GM21619 (cell line): ENCODE results near the gene TSTD1.
A peak's percentile ranks its signal among the peaks of the same experiment; 100 is the strongest.
"Not testable (repeated sequence)": the region's sequence is repeated elsewhere in the genome, so short reads cannot be mapped to it uniquely, and the experiment has no call there.

Experiments
- ATAC-seq: cut with Tn5 transposase; IDR thresholded peaks from one replicate; pipeline ENCODE4 v1.9.1; 2021; ENCODE audit not compliant: unreplicated experiment

The TSTD1 gene

DNA sequence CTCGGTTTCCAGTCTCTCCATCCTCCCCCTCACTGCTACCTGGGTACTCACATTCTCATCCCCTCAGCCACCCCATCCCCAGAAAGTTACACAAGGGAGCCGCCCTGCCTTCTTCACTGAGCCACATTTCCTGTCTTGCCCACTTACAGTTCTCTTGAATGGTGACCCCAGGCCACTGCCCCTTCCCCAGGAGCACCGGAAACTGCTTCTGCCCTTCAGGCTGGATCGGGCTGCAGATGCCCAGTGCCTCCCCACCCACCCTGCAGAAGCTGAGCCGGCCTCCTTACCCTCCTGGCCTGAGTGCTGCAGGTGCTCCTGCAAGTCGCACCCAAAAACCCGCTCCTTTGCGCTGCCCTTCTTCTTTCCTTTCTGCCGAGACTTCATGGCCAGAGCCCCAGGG lies 30.5 kb upstream of the TSTD1 start:
- ATAC-seq: no peak

DNA sequence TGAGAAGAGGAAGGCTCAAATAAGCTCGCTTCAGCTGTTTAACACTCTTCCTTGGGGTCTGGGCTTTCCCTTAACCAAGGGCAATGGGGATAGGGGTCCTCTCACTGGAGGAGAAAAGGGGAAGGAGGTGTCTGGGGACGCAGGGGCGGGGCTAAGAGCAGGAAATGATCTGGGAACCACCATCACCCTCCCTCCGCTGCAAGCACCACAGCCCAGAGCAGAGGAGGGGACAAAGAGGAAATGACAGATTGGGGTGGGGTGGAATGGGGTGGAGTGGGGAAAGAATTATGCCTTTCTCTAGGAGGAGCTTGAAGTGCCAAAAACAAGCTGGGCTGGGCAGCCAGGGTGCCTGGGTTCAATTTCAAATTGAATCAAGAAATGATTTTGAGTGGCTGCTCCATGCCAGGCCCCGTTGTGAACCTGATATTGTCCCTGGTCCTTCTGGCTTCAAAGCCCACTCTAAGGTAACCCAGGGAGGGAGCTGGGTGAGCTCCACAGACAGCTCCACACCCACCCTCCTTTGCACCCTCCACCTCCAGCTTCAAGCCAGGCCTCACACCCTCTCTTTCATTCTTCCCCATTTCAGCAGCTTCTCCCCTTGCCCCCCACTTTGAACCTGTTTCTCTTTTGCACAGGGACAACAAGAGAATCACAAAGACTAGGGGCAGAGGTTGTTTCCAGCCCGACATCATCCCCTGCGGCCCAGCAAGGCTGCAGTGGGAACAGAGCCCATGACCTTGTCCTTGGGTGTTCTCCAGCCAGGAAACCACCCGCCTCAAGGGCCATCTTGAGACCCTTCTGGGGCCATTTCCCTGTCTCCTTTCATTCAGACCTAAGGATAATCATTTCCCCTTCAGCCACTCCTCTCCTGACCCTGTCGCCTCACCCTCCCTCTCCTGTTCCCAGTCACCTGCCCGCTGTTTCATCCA lies 29.8 kb upstream of the TSTD1 start:
- ATAC-seq: peak; percentile 56

DNA sequence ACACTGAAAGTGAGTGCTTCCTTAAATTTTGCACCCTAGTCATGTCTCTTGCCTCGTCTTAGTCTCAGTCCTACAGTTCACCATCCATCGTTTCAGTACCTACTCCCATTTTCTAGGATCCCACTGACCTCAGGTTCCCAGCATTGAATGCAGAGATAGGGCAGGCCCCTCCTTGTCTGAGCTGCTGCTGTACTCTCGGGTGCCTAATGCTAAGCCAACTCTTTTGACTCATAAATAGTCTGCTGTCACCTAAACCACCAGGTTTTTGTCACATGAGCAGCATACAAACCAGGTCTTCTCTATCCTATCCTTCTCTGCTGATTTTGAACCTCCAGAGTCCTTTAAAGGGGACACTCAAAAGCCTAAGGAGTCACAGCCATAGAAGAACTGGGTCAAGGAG lies 27.9 kb upstream of the TSTD1 start:
- ATAC-seq: no peak

DNA sequence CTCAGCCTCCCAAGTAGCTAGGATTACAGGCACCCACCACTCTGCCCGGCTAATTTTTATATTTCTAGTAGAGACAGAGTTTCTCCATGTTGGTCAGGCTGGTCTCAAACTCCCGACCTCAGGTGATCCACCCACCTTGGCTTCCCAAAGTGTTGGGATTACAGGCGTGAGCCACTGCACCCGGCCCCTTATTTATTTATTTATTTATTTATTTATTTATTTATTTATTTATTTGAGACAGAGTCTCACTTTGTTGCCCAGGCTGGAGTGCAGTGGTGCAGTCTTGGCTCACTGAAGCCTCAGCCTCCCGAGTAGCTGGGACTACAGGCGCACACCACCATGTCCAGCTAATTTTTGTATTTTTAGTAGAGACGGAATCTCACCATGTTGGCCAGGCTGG lies 26.9 kb upstream of the TSTD1 start:
- ATAC-seq: not testable (repeated sequence)

DNA sequence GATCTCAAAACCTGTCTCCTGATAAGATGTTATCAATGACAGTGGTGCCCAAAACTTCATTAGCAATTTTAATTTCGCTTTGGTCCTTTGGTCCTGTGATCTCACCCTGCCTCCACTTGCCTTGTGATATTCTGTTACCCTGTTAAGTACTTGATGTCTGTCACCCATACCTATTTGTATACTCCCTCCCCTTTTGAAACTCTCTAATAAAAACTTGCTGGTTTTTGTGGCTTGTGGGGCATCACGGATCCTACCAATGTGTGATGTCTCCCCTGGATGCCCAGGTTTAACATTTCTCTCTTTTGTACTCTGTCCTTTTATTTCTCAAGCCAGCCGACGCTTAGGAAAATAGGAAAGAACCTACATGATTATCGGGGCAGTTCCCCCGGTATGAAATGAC lies 25.2 kb upstream of the TSTD1 start:
- not testable (repeated sequence) for ATAC-seq

DNA sequence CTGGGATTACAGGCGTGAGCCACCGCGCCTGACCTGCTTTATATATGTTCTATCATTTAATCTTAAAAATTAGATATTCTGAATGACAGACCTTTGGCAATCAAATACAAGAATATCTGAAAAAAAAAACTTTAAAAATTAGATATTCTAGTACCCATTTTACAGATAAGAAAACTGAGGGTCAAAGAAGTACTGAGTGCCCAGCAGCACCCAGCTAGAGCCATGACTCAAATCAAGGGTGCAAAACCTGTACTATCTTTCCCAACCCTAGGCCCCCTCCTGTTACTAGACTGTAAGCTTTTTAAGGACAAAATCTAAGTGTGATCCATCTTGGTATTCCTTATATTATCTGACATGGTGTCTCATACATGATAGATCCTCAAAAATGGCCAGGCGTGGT lies 22.7 kb upstream of the TSTD1 start:
- ATAC-seq: no peak

DNA sequence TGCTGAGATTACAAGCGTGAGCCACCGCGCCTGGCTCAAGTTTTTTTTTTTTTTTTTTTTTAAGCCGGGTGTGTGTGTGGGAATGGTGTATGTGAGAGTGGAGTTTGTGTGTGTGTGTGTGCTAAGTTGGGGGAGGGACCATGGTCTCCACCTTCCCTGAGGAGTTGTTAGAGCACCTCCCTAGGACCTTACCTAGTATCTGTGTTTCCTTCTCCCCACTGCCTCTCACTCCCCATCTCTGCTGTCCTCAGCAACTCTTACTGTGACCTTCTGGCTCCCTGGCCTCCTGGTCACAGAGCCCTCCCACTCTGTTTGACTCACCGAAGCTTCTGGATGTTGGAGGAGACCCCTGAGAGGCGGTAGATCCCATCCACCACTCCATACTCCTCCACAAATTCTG lies 20.5 kb upstream of the TSTD1 start:
- no peak for ATAC-seq

DNA sequence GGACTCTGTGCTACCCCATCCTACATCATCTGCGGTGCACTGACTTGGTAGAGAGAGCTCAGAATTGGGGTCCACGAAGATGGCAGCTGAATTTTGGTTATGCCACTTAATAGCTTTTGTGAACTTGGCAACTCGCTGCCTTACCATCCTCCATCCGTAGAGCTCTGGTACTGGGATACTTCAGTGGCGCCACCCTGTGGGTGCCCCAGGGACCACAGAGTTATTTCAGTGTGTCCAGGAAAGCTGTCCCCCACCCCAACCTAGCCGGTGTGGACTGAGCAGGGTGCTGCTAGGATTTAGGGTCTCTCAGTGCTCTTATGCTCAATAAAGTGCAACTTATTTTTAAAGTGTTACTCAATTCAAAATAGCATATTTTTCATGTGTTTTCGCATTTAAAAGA lies 16.0 kb upstream of the TSTD1 start:
- no peak for ATAC-seq

DNA sequence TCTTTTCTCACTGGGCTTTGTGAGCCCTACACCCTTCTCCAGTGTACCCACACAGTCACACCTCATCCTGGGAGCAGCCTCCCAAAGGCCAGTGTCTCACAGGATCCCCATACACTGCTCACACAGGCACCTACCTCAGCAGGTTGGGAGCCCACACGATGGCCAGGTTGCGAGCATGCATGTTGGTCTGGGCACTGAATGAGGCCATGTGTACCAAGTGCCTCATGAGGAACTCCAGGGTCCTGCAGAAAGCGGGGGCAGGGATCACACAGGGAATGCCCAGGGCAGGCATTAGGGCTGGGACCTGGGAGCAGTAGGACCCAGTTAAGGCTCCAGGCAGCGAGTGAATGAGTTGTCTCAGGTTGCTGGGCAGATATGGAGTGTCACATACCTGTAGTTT lies 15.5 kb upstream of the TSTD1 start:
- no peak for ATAC-seq

DNA sequence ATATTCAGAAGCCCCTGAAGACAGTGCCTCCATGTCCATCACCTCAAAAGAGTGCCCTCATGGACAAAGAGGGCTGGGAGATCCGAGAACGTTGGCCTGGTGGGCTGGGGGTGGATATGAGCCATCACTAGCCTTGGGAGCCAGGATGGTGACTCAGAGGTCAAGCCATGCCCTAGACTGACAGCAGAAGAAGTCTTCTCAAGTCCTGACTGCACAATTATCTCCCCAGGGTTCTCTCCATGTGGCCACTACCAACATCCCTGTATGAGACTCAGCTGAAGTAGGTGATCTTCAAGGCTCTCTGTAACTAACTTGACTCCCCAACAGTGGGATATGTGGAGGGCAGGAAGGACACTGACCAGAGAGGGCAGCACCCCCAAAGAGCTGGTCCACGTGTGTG lies 14.1 kb upstream of the TSTD1 start:
- ATAC-seq: no peak

DNA sequence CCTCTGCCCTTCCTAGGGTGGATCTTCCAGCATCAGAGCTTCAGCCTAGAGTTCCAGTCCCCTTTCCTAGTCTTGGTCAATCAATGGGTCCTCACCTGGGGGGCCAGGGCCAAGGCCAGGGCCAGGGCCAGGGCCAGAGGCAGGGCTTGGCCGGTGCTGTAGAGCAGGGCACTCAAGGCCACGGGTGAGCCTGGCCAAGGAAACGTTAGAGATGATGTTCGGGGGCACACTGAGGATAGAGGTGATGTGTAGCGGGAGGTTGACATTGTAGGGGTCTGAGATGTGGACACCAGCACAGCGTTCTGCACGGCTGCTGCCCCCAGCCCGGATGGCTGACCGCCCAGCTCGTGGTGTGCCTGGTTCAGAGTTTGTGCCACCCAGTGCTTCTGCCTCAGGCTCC lies 12.5 kb upstream of the TSTD1 start:
- no peak for ATAC-seq

DNA sequence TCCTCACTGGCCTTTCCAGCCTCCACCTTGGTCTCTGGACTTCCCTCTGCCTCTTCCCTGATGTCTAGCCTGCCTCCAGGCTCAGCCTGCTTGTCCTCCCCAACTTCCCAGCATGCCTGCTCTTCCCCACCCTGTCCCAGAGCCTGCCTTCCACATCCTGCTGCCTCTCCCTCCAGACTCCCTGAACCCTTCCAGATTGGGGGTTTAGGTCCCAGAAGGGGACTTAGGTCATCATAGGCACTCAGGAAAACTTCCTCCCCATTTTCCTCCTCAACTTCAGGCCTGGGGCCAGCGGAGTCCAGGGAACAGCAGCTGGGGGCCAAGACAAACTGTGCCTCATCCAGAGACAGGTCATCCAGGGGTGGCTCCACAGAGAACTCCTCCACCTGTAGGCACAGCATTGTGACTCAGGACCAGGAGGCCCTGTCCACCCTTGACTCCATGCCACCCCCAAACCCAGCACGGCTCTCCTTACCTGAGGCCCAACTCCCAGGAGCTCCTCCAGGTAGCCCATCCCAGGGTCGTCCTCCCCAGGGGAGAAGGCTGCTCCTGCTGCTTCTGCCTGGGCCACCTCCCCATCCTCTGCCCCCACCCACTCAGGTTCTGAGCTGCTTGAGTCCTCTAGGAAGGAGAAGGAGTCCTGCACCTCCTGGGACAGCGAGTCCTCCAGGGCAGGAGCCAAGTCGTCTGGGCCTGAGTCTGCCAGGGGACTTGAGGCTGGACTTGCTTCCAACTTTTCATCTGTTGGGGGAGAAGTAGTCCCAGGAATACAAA lies 10.4 kb upstream of the TSTD1 start:
- no peak for ATAC-seq

DNA sequence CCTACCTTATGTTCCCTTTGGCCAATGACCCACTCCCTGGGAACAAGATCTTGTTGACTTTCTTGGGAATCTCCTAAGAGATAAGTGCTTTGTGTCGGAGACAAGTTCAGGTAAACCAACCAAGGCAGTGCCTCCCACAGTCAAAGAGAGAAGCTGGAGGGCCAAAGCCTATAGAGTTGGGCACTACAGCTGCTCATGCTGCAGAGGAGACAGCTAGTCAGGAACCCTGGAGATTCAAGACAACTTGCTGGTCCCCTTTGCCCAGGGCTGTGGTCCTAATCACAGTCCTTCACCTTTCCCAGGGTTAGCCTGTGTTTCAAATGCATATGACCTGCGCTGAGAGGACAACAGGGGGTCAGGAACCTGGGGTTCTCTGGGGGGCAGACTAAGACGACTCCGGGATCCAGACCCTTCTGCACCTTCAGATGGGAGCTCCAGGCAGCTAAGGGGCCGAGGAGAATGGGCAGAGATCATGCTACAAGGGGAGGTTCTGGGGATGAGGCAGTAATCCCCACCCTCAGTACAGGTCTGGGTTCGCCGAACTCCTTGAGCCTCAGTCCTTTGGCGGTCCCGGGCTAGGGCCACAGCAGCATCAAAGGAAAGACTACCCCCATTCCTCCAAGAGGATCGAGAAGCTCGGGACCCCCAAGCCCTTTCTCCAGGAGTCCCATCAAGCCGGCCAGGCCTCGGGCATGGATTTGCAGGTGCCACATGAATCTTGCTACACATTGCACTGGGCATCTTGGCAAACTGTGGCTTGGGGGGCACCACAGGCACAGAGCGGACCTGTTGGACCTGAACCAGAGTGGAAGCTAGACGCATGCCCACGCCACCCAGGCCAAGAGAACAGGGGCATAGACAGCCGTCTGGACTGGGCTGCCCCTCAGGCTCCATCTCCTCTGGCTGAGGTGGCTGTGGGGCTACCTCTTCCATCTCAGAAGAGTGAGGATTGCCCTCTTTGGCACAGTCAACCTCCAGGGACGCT lies 9.0 kb upstream of the TSTD1 start:
- ATAC-seq: no peak

DNA sequence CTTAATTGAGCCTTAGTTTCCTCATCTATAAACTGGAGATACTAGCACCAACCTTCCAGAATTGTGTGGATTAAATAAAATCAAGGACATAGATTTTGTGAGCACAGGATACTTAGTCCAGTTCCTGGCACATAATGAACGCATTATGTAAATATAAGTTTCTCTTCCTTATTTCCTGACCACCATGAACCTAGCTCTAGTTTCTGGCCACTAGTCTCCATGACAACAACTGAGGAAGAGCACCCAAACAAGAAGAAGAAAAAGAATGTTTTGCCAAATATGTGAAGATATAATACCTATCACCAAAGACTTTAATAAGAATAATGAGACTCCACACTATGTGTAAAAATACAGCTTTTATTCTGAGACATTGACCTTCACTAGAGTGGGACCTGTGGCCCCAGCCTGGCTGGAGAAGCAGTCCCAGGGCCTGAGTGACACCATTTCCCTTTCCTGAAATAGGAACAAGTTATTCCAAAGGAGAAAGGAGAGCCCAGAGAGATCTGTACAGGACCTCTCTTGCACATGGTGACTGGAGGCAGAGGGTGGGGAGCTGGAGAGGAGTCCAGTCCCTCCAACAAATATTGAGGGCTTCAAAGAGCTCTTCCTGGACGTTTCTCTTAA lies 8.0 kb upstream of the TSTD1 start:
- ATAC-seq: peak; percentile 38

DNA sequence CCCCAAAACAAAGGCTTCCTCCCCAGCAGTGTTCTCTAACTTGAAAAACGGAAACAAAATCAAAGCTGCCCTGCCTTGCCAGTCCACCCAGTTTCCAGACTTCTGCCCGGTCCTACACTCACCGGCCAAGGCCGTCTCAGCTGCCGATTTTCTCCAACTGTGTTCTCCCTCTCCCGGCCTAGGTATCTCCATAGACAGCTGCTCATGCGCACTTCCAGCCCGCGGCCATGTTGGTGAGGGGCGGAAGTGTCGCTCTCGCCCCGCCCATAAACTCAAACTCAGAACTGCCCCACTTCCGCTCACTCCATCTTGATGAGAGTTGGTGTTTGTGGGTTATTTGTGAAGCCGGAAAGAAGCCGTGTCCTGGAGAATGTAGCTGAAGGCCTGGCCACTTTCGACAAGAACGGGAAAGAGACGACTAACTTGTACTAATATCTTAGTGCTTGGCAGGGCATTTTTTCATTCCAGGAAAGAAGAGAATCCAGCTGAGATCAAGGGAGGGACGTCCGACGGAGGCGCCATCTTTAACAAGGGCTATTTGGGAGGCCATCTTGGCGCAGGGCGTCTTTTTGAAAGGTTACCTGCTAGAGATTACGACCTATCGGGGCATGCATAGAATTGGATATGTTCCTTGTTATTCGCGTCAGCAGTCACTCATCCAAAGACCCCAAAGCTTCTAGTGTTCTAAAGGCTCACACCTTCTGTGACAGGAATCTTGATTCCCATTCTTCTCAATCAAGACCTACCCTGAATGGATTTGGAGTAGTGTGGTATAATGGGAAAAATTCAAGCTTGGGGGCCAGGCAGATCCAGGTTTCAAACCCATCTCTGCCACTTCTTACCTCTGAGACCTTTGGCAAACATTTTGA lies 7.2 kb upstream of the TSTD1 start, which contains the start of gene USF1:
TSS of gene USF1 (minus strand) at position 242 of the 869 bp plus-strand sequence. CDS start 2,702 bp downstream, outside the sequence.
- ATAC-seq: peak; percentile 61

DNA sequence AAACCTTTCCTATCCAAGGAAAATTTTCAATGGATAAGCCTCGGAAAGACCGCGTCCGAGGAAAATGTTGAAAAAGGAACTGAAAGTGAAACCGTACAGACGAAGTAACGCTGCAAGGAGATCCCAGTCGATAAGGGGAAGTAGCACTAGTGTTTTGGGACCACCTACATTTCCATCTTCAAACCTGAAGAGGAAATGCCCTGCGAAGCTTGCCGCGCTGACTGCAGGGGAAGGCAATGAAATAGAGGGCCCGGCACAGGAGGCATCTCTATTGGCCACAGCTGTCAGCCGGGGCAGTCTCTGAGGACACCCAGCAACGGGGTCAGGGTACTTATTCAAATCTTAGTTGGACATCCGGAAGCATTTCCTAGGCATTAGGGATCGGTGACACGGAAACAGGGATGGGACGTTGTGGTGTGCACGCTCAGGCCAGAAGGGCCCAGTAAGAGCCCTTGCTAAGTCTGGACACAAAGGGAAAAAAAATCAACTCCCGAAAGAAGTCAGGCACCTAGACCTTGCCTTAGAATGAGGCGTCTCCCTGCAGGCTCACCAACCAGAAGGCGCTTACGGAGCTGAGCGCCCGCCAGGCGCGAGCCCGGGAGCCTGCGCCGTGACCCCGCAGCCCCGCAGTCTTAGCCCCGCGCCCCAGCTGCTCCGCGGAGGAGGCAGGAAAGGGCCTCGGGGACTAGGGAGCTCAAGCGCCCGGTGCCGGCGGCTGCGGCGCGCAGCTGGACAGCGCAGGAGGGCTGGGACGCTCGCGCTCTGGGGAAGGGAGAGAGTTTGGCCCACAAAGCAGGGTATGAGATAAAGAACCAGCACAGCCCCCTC lies 6.4 kb upstream of the TSTD1 start:
- peak; percentile 34 for ATAC-seq

DNA sequence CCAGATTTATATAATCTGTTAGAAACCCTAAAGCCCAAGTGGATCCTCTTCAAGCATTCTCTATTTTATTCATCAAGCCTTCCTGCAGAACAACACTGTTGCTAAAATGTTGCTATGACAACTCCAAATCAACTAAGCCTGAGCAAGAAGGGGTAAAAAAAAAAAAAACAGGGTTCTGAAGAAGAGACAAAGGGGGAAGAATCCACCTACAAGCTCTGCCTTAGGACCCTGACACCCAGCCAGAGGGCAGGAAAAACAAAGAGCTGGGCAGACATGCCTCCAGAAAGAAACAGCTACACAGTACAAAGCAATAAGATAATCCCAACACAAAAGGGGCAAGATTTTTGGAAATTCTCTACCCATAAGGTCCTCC lies 5.8 kb upstream of the TSTD1 start:
- ATAC-seq: no peak

DNA sequence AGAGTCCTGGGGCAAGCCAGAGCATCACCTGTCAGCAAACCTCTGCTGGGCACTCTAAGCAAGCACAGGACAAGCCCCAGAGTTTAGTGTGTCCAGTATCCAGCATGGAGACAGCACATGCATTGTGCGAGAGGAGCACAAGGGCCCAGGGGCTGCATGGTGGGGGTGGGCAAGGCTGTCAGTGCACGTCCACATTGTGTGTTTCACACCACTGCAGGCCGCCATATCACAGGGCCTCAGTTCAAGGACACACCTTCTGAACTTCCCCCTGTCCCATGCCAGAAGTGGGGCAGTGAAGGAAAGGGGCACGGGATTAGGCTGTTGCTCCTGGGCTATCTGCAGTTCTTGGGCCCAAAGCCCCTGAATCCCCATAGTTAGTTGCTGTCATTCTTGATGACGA lies 782 bp upstream of the TSTD1 start:
- no peak for ATAC-seq

DNA sequence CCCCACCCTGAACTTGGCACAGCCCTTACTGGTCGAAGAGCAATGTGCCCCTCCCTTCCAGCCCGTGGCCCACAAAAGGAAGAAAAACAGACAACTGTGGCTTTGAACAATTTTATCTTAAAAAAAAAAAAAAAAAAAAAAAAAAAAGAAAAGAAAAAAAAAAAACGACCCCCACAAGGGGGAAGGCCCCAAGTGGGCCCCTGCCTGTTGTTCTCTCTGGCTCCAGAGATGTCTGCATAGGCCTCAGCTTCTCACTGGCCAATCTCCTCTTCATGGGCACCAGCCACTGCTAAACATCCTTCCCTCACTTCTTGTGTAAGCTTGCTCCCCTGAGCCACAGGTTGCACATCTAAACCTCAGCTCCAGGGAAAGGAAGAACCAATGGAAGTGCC lies 386 bp upstream of the TSTD1 start:
- no peak for ATAC-seq
